Epithelial cell of proximal tubule (primary cell): Measurements from ENCODE around the gene PRKCE. TPM values are rescaled to one million over a fixed set of nuclear protein-coding genes. Genes with fewer than 3 reads are reported as not detected.
"Not testable (repeated sequence)": the region's sequence is repeated elsewhere in the genome, so short reads cannot be mapped to it uniquely, and the experiment has no call there.

Experiments
- DNase-seq: peaks from one replicate; pipeline ENCODE4 v3.0.0-alpha.2; 2011; ENCODE audit warnings: low read depth
- H3K4me3 ChIP-seq: 2 replicates; pipeline ENCODE4 v1.5.1; 2011; ENCODE audit warnings: low read depth, mild to moderate bottlenecking, low read length
- CTCF ChIP-seq: conservative IDR thresholded peaks from 2 replicates; pipeline ENCODE4 v1.5.1; 2012; ENCODE audit warnings: low read depth, mild to moderate bottlenecking, low read length
- total RNA-seq: library from RNA; depleted of rRNA; stranded (reverse); fragments of >200 nt; gene quantifications from 2 replicates; pipeline ENCODE4 v1.2.3, GENCODE V29; 2015

PRKCE gene
- total RNA-seq, 1 donor from 2014 or later: 2.5 TPM

GRCh38 chr2:45710468-45710867, 59.0 kb downstream of the PRKCE start:
- TF ChIP-seq CTCF: no peak
- no peak overlapping the region for H3K4me3 ChIP-seq
- DNase-seq: no peak

GRCh38 chr2:45711224-45711623, 59.7 kb downstream of the PRKCE start:
- no peak for DNase-seq
- no peak for TF ChIP-seq CTCF
- no peak overlapping the region for H3K4me3 ChIP-seq

GRCh38 chr2:45712570-45712969, 61.1 kb downstream of the PRKCE start:
- no peak for DNase-seq
- no peak overlapping the region for H3K4me3 ChIP-seq
- TF ChIP-seq CTCF: peak; percentile 53

GRCh38 chr2:45713136-45713535, 61.7 kb downstream of the PRKCE start:
- H3K4me3 ChIP-seq: no peak overlapping the region
- no peak for DNase-seq
- no peak for TF ChIP-seq CTCF

GRCh38 chr2:45713591-45713990, 62.1 kb downstream of the PRKCE start:
- DNase-seq: no peak
- TF ChIP-seq CTCF: no peak
- H3K4me3 ChIP-seq: no peak overlapping the region

GRCh38 chr2:45714679-45715078, 63.2 kb downstream of the PRKCE start:
- no peak for TF ChIP-seq CTCF
- DNase-seq: no peak
- no peak overlapping the region for H3K4me3 ChIP-seq

GRCh38 chr2:45715601-45716379, 64.3 kb downstream of the PRKCE start:
- no peak for DNase-seq
- TF ChIP-seq CTCF: no peak
- H3K4me3 ChIP-seq: no peak overlapping the region

GRCh38 chr2:45716432-45716831, 65.0 kb downstream of the PRKCE start:
- DNase-seq: not testable (repeated sequence)

More at GRCh38 chr2:45716432-45716831, 65.0 kb downstream of the PRKCE start:
- H3K4me3 ChIP-seq: not testable (repeated sequence)
